ENCODE data around the gene GPBP1.

GRCh38 chr5:57155033-57155432 is 18.8 kb upstream of the GPBP1 start:
- TF ChIP-seq CTCF (IDR thresholded peaks at IDR 0.05) (no peak), ZFX (IDR thresholded peaks at IDR 0.05; ENCODE audit: borderline replicate concordance) (no peak)
